Astrocyte (in vitro differentiated cells and primary cell): ENCODE data around the gene SRD5A1. TPM values are rescaled to one million over a fixed set of nuclear protein-coding genes. Genes with fewer than 3 reads are reported as not detected.

Experiments used
- DNase-seq: peaks from one replicate; pipeline ENCODE4 v3.0.0-alpha.2; 2010; ENCODE audit warnings: low read depth
- FAIRE-seq: peaks from 2 replicates; lab custom pipeline; 2011; peaks lifted over from hg19 to GRCh38; lab: Jason Lieb, UNC
- H2AFZ ChIP-seq: 2 replicates; pipeline ENCODE4 v1.6.0; 2012; ENCODE audit warnings: low read depth, low read length, inconsistent platforms
- H3K27ac ChIP-seq: 2 replicates; pipeline ENCODE4 v1.5.1; 2011; ENCODE audit warnings: low read depth, low read length, inconsistent platforms
- H3K27me3 ChIP-seq: 2 replicates; pipeline ENCODE4 v1.6.0; 2011; ENCODE audit warnings: low read length, inconsistent platforms; ENCODE audit not compliant: insufficient read depth
- H3K36me3 ChIP-seq: 2 replicates; pipeline ENCODE4 v1.5.1; 2011; ENCODE audit warnings: low read length, inconsistent platforms; ENCODE audit not compliant: insufficient read depth
- H3K4me1 ChIP-seq: 2 replicates; pipeline ENCODE4 v1.5.1; 2011; ENCODE audit warnings: low read length, inconsistent platforms; ENCODE audit not compliant: insufficient read depth
- H3K4me2 ChIP-seq: 2 replicates; pipeline ENCODE4 v1.6.0; 2012; ENCODE audit warnings: low read length, inconsistent platforms
- H3K4me3 ChIP-seq: 2 replicates; pipeline ENCODE4 v1.5.1; 2011; ENCODE audit warnings: low read depth, mild to moderate bottlenecking, low read length, inconsistent platforms; ENCODE audit not compliant: insufficient read depth
- H3K79me2 ChIP-seq: 2 replicates; pipeline ENCODE4 v1.6.0; 2012; ENCODE audit warnings: mild to moderate bottlenecking, low read length, inconsistent platforms; ENCODE audit not compliant: insufficient read depth
- H3K9ac ChIP-seq: 2 replicates; pipeline ENCODE4 v1.6.0; 2012; ENCODE audit warnings: mild to moderate bottlenecking, low read length, inconsistent platforms
- H3K9me3 ChIP-seq: 2 replicates; pipeline ENCODE4 v1.5.1; 2012; ENCODE audit warnings: low read depth, mild to moderate bottlenecking, low read length, inconsistent platforms; ENCODE audit not compliant: insufficient read depth
- H4K20me1 ChIP-seq: 2 replicates; pipeline ENCODE4 v1.6.0; 2012; ENCODE audit warnings: low read length, inconsistent platforms; ENCODE audit not compliant: insufficient read depth
- H3K27ac Mint-ChIP-seq: one replicate; pipeline ENCODE4 v1.8.0; 2021; ENCODE audit warnings: mild to moderate bottlenecking, mixed read lengths; ENCODE audit not compliant: unreplicated experiment
- H3K27me3 Mint-ChIP-seq: one replicate; pipeline ENCODE4 v1.8.0; 2021; ENCODE audit warnings: low read depth, mixed read lengths; ENCODE audit not compliant: unreplicated experiment
- H3K36me3 Mint-ChIP-seq: one replicate; pipeline ENCODE4 v1.8.0; 2021; ENCODE audit warnings: low read depth, mixed read lengths; ENCODE audit not compliant: unreplicated experiment
- H3K4me1 Mint-ChIP-seq: one replicate; pipeline ENCODE4 v1.8.0; 2021; ENCODE audit warnings: low read depth, mixed read lengths; ENCODE audit not compliant: unreplicated experiment
- H3K4me3 Mint-ChIP-seq: one replicate; pipeline ENCODE4 v1.8.0; 2021; ENCODE audit warnings: mild to moderate bottlenecking, moderate library complexity, mixed read lengths; ENCODE audit not compliant: unreplicated experiment
- H3K9me3 Mint-ChIP-seq: one replicate; pipeline ENCODE4 v1.8.0; 2021; ENCODE audit warnings: mild to moderate bottlenecking, mixed read lengths; ENCODE audit not compliant: unreplicated experiment
- EZH2 ChIP-seq: IDR thresholded peaks from 2 replicates; pipeline ENCODE4 v1.6.1; 2012; ENCODE audit warnings: mild to moderate bottlenecking, low read length, inconsistent platforms; ENCODE audit not compliant: insufficient read depth
- total RNA-seq: library from RNA; stranded (reverse); gene quantifications from 2 replicates; pipeline ENCODE4 v1.2.1, GENCODE V29; 2021
- TF ChIP-seq, protein P1 (sequence below): IDR thresholded peaks from 2 replicates; pipeline ENCODE4 v1.5.1; 2011; ENCODE audit warnings: low read depth, mild to moderate bottlenecking, inconsistent platforms, low read length, moderate library complexity; ENCODE audit not compliant: insufficient read depth

Gene SRD5A1
- total RNA-seq, 1 donor from 2014 or later = 27.6 TPM

DNA sequence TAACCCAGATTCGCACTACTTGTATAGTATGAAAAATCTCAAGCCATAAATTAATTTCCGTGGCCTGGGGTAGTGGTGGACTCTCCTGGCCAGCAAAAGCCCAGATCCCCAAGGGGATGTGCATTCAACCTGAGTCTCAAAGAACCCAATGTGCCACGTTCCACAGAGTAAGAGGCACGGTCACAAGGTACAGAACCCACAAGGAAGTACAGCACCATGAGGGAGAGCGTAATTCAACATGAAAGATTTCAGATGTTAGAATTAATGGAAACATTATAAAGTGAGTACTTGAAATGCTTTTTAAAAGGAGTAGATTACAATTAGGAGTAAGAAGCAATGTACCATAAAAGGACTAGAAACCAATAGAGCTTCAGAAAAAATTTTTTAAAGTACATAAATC lies 23.4 kb downstream of the SRD5A1 start:
- H3K36me3 Mint-ChIP-seq = peaks cover 38% of the 10 kb centered on the region
- H3K4me3 Mint-ChIP-seq = no peak overlapping the region
- H3K27me3 Mint-ChIP-seq = no peaks in the 10 kb centered on the region
- H3K4me1 Mint-ChIP-seq = no peaks in the 10 kb centered on the region
- Histone ChIP-seq H3K79me2 (no peaks in the 10 kb centered on the region), H3K4me2 (no peak overlapping the region), H3K4me3 (no peak overlapping the region), H3K4me1 (no peaks in the 10 kb centered on the region), H3K27ac (no peak overlapping the region), H3K9me3 (no peaks in the 10 kb centered on the region), H4K20me1 (peaks cover 2% of the 10 kb centered on the region), H2AFZ (no peak overlapping the region), H3K27me3 (no peaks in the 10 kb centered on the region), H3K36me3 (peaks cover 17% of the 10 kb centered on the region), H3K9ac (no peak overlapping the region)
- FAIRE-seq = no peak
- peaks cover 6% of the 10 kb centered on the region for H3K9me3 Mint-ChIP-seq
- TF ChIP-seq, protein P1, sequence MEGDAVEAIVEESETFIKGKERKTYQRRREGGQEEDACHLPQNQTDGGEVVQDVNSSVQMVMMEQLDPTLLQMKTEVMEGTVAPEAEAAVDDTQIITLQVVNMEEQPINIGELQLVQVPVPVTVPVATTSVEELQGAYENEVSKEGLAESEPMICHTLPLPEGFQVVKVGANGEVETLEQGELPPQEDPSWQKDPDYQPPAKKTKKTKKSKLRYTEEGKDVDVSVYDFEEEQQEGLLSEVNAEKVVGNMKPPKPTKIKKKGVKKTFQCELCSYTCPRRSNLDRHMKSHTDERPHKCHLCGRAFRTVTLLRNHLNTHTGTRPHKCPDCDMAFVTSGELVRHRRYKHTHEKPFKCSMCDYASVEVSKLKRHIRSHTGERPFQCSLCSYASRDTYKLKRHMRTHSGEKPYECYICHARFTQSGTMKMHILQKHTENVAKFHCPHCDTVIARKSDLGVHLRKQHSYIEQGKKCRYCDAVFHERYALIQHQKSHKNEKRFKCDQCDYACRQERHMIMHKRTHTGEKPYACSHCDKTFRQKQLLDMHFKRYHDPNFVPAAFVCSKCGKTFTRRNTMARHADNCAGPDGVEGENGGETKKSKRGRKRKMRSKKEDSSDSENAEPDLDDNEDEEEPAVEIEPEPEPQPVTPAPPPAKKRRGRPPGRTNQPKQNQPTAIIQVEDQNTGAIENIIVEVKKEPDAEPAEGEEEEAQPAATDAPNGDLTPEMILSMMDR = no peak
- no peak for TF ChIP-seq EZH2
- DNase-seq = no peak
- no peak overlapping the region for H3K27ac Mint-ChIP-seq

DNA sequence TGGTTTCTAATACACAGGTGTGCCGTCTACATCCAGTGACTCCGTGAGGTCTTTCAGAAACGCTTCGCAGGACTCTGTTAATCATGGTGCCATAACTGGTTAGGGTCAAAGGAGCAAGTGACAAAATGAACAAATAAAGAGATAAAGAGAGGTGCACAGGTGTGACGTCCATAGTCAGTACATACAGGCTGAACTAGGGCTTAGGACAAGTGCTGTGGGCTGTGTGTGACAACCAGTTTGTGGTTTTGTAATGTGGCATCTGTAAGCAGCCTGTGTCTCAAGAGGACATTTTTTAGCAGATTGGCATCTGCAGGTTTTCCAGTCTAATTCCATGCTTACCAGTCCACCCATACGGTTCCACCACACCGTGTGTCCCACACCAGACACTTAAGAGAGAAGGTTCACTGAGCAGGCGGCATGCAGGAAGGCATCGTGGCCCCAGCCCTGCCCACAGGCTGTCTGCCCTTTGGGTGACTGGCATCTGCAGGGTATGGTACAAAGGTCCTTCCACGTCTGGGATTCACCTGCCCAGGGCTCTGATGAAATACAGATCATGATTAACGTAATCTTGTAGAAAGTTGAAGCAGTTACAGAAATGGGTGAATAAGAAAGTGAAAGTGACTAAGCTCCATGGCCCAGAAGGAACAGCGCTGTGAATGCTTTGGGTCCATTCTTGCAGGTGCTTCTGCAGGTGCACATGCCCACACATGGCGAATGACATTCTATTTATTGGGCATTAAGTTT lies 26.9 kb downstream of the SRD5A1 start:
- no peaks in the 10 kb centered on the region for H3K4me1 ChIP-seq
- H3K27ac Mint-ChIP-seq = no peak overlapping the region
- no peak for FAIRE-seq

More for the DNA sequence above, 26.9 kb downstream of the SRD5A1 start:
- Histone ChIP-seq H3K27me3 (no peaks in the 10 kb centered on the region), H2AFZ (no peak overlapping the region), H3K79me2 (no peaks in the 10 kb centered on the region), H3K9me3 (no peaks in the 10 kb centered on the region), H4K20me1 (peaks cover 2% of the 10 kb centered on the region), H3K4me2 (no peak overlapping the region), H3K4me3 (no peak overlapping the region), H3K9ac (no peak overlapping the region), H3K27ac (no peak overlapping the region), H3K36me3 (peaks cover 19% of the 10 kb centered on the region)
- H3K36me3 Mint-ChIP-seq = peaks cover 48% of the 10 kb centered on the region
- H3K4me1 Mint-ChIP-seq = no peaks in the 10 kb centered on the region
- no peak overlapping the region for H3K4me3 Mint-ChIP-seq
- H3K9me3 Mint-ChIP-seq = peaks cover 6% of the 10 kb centered on the region
- no peaks in the 10 kb centered on the region for H3K27me3 Mint-ChIP-seq
- TF ChIP-seq, protein P1 = no peak
- TF ChIP-seq EZH2 = no peak
- no peak for DNase-seq
